ENCODE data around the gene DPM3. TPM values are rescaled to one million over a fixed set of nuclear protein-coding genes. Genes with fewer than 3 reads are reported as not detected.

The DPM3 gene
- total RNA-seq, 1 experiment from 2014 or later = 113 TPM

DNA sequence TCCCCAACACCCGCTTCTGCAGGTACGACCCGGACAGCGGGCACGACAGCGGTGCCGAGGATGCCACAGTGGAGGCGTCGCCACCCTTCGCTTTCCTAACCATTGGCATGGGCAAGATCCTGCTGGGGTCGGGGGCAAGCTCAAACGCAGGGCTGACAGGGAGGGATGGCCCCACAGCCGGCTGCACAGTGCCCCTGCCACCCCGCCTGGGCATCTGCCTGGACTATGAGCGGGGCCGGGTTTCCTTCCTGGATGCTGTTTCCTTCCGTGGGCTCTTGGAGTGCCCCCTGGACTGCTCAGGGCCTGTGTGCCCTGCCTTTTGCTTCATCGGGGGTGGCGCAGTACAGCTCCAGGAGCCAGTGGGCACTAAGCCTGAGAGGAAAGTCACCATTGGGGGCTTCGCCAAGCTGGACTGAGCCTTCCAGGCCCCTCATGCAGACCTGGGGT lies 43.5 kb upstream of the DPM3 start:
- Histone ChIP-seq H3K9me2 (ENCODE audit: insufficient read depth) (no peaks in the 10 kb centered on the region), H3K27me3 (ENCODE audit: insufficient read depth, low read length) (no peaks in the 10 kb centered on the region), H4K20me1 (ENCODE audit: insufficient read depth) (no peaks in the 10 kb centered on the region), H3K4me1 (ENCODE audit: control insufficient read depth in 1 of 2, insufficient read depth in 2 of 2, low read length in 2 of 2) (no peaks in the 10 kb centered on the region; a peak in 2 of 4 replicates), H3K4me2 (ENCODE audit: low read length) (no peak overlapping the region), H2AFZ (ENCODE audit: low read depth, low read length, poor library complexity, severe bottlenecking) (no peak overlapping the region), H3K79me2 (ENCODE audit: insufficient read depth, low read length) (no peaks in the 10 kb centered on the region), H3K9ac (ENCODE audit: low read length) (no peak overlapping the region), H3K4me3 (replicated peaks in 1 of 2; ENCODE audit: low read depth in 1 of 2, low read length in 2 of 2) (no peak overlapping the region), H3K27ac (ENCODE audit: low read depth, low read length) (no peak overlapping the region), H3K9me3 (ENCODE audit: control insufficient read depth in 1 of 2, insufficient read depth in 1 of 2, low read depth in 1 of 2, low read length in 2 of 2) (no peaks in the 10 kb centered on the region), H3K36me3 (ENCODE audit: control insufficient read depth in 1 of 2, insufficient read depth in 2 of 2, low read length in 2 of 2) (no peaks in the 10 kb centered on the region; a peak in 1 of 4 replicates)
- TF ChIP-seq YY1 (IDR thresholded peaks at IDR 0.05; ENCODE audit: extremely low read depth, insufficient replicate concordance, low read depth, low read length) = no peak
- TF ChIP-seq POLR2AphosphoS5 (IDR thresholded peaks at IDR 0.05; ENCODE audit: low read depth, low read length) = no peak
- no peak for TF ChIP-seq EZH2 (IDR thresholded peaks at IDR 0.05)
- no peak for TF ChIP-seq SP1 (IDR thresholded peaks at IDR 0.05; ENCODE audit: low read depth)
- no peak for TF ChIP-seq EGR1 (IDR thresholded peaks at IDR 0.05; ENCODE audit: low read depth)
- TF ChIP-seq EZH2phosphoT487 (IDR thresholded peaks at IDR 0.05; ENCODE audit: borderline replicate concordance) = no peak
- TF ChIP-seq, protein P1, sequence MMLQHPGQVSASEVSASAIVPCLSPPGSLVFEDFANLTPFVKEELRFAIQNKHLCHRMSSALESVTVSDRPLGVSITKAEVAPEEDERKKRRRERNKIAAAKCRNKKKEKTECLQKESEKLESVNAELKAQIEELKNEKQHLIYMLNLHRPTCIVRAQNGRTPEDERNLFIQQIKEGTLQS (IDR thresholded peaks at IDR 0.05) = no peak
- no peak for TF ChIP-seq SRF (IDR thresholded peaks at IDR 0.05; ENCODE audit: low read depth)
- no peak for TF ChIP-seq TCF7L2 (IDR thresholded peaks at IDR 0.05; ENCODE audit: borderline replicate concordance, extremely low read depth, insufficient read depth, insufficient read length)
- no peak for TF ChIP-seq ZFX (IDR thresholded peaks at IDR 0.05)
- no peak for TF ChIP-seq ZNF274 (IDR thresholded peaks at IDR 0.05; ENCODE audit: low read depth, low read length)
- TF ChIP-seq ELF1 (IDR thresholded peaks at IDR 0.05; ENCODE audit: borderline replicate concordance, low read depth) = no peak
- TF ChIP-seq SIN3A (IDR thresholded peaks at IDR 0.05; ENCODE audit: low read depth) = no peak
- TF ChIP-seq JUND (IDR thresholded peaks at IDR 0.05) = no peak
- TF ChIP-seq, protein P2, sequence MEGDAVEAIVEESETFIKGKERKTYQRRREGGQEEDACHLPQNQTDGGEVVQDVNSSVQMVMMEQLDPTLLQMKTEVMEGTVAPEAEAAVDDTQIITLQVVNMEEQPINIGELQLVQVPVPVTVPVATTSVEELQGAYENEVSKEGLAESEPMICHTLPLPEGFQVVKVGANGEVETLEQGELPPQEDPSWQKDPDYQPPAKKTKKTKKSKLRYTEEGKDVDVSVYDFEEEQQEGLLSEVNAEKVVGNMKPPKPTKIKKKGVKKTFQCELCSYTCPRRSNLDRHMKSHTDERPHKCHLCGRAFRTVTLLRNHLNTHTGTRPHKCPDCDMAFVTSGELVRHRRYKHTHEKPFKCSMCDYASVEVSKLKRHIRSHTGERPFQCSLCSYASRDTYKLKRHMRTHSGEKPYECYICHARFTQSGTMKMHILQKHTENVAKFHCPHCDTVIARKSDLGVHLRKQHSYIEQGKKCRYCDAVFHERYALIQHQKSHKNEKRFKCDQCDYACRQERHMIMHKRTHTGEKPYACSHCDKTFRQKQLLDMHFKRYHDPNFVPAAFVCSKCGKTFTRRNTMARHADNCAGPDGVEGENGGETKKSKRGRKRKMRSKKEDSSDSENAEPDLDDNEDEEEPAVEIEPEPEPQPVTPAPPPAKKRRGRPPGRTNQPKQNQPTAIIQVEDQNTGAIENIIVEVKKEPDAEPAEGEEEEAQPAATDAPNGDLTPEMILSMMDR (IDR thresholded peaks at IDR 0.05 in 2 of 3, conservative IDR thresholded peaks at IDR 0.05 in 1 of 3; ENCODE audit: borderline replicate concordance in 1 of 3, insufficient read depth in 1 of 3, low read depth in 2 of 3, low read length in 2 of 3) = no peak
- no peak for TF ChIP-seq FOSL1 (IDR thresholded peaks at IDR 0.05; ENCODE audit: low read depth)
- ATAC-seq (no peak), DNase-seq (ENCODE audit: low read depth, low spot score) (no peak)
- ChIA-PET CTCF (interaction anchor here (2.4 kb wide), 1 partner anchor 11 kb away, joined by 9 read pairs; the partner anchor contains the start of gene KRTCAP2), POLR2A (interaction anchor here (0.6 to 2.6 kb wide), 2 partner anchors 10 to 90 kb away, joined by 4 to 11 read pairs; partner anchors contain the start of gene CLK2), RAD21 (ENCODE audit: low non-redundant PET in 1 of 2, low total read pairs in 2 of 2, uncharacterized antibody in 2 of 2, unreplicated experiment in 2 of 2) (no interaction called here)
- no TSS peak for BruUV-seq (replicated peaks)
- intact Hi-C loops (cut with micrococcal nuclease) = no loop called here

Data from HCT116 (cell line).